HepG2 (cell line): Measurements from ENCODE around the gene TSPAN31. TPM values are rescaled to one million over a fixed set of nuclear protein-coding genes. Genes with fewer than 3 reads are reported as not detected.

Experiments used
- ARNT2 ChIP-seq: sonication (generic); formaldehyde crosslinking; IDR thresholded peaks from 2 replicates; pipeline ENCODE4 v1.8.0; 2022; ENCODE audit warnings: mild to moderate bottlenecking, low read depth, missing genetic modification reagents, moderate library complexity
- ARNTL ChIP-seq: sonication (generic); formaldehyde crosslinking; IDR thresholded peaks from 2 replicates; pipeline ENCODE4 v1.4.0; 2020; ENCODE audit warnings: mild to moderate bottlenecking, missing genetic modification reagents
- CBX2 ChIP-seq, 2 experiments: fragments of 200-600 bp in 1 of 2; sonication (generic); formaldehyde crosslinking in 1 of 2; IDR thresholded peaks; 2 replicates each; pipeline versions ENCODE4 v1.7.0 to v1.8.1; 2018 to 2022; ENCODE audit warnings: low read depth in 2 of 2, low read length in 1 of 2, mild to moderate bottlenecking in 1 of 2, missing genetic modification reagents in 1 of 2
- CEBPG ChIP-seq: IDR thresholded peaks from 2 replicates; pipeline ENCODE4 v1.6.1; 2016
- DNMT3B ChIP-seq: conservative IDR thresholded peaks from 2 replicates; pipeline ENCODE4 v1.6.1; 2016; ENCODE audit warnings: missing biosample characterization, control low read depth
- EEA1 ChIP-seq: sonication (generic); formaldehyde crosslinking; IDR thresholded peaks from 2 replicates; pipeline ENCODE4 v1.5.1; 2020; ENCODE audit warnings: mild to moderate bottlenecking, missing genetic modification reagents, borderline replicate concordance
- ELF3 ChIP-seq: IDR thresholded peaks from 2 replicates; pipeline ENCODE4 v1.6.1; 2016; ENCODE audit warnings: missing genetic modification reagents, missing compliant biosample characterization
- HNF4G ChIP-seq, 2 experiments: sonication (generic) in 1 of 2; formaldehyde crosslinking in 1 of 2; IDR thresholded peaks; 2 replicates each; pipeline versions ENCODE4 v1.4.0 to v1.6.1; 2011 to 2020; ENCODE audit warnings: borderline replicate concordance in 2 of 2, low read depth in 2 of 2, mild to moderate bottlenecking in 2 of 2, low read length in 1 of 2, missing genetic modification reagents in 1 of 2, moderate library complexity in 1 of 2
- MEIS1 ChIP-seq: sonication (generic); formaldehyde crosslinking; IDR thresholded peaks from 2 replicates; pipeline ENCODE4 v1.9.0; 2021; ENCODE audit warnings: mild to moderate bottlenecking, missing genetic modification reagents, moderate library complexity, borderline replicate concordance
- MYNN ChIP-seq: sonication (generic); formaldehyde crosslinking; IDR thresholded peaks from 2 replicates; pipeline ENCODE4 v1.4.0; 2020; ENCODE audit warnings: mild to moderate bottlenecking, low read depth, missing genetic modification reagents
- NFE2L1 ChIP-seq: sonication (generic); formaldehyde crosslinking; IDR thresholded peaks from 2 replicates; pipeline ENCODE4 v1.4.0; 2020; ENCODE audit warnings: missing genetic modification reagents, mild to moderate bottlenecking, borderline replicate concordance
- PHF5A ChIP-seq: IDR thresholded peaks from one replicate; pipeline ENCODE4 v1.6.1; 2018; ENCODE audit warnings: low read depth, missing genetic modification reagents; ENCODE audit not compliant: unreplicated experiment
- SMARCC2 ChIP-seq: fragments of 450-650 bp; IDR thresholded peaks from 2 replicates; pipeline ENCODE4 v1.6.1; 2017; ENCODE audit warnings: antibody characterized with exemption, mild to moderate bottlenecking
- ZNF138 ChIP-seq: sonication (generic); formaldehyde crosslinking; IDR thresholded peaks from 2 replicates; pipeline ENCODE4 v1.5.0; 2020; ENCODE audit warnings: mild to moderate bottlenecking, low read depth, missing genetic modification reagents
- ZNF205 ChIP-seq: IDR thresholded peaks from 2 replicates; pipeline ENCODE4 v1.6.1; 2018; ENCODE audit warnings: missing biosample characterization, missing genetic modification reagents
- ZNF570 ChIP-seq: sonication (generic); formaldehyde crosslinking; IDR thresholded peaks from 2 replicates; pipeline ENCODE4 v1.4.0; 2020; ENCODE audit warnings: mild to moderate bottlenecking, missing genetic modification reagents, borderline replicate concordance
- ZNF773 ChIP-seq: sonication (generic); formaldehyde crosslinking; IDR thresholded peaks from 2 replicates; pipeline ENCODE4 v1.4.0; 2020; ENCODE audit warnings: missing genetic modification reagents, borderline replicate concordance
- polyA plus RNA-seq, 8 experiments: library from polyadenylated mRNA; depleted of rRNA in 3 of 8; stranded (reverse) in 7 of 8; unstranded in 1 of 8; fragments of >200 nt; fragmentation: Illumina TruSeq in 4 of 8; extraction: Trizol in 4 of 8; gene quantifications; 2 replicates each; pipeline versions ENCODE4 v1.2.1 to v1.2.3, GENCODE V29; 2011 to 2016; ENCODE audit warnings: low read depth in 4 of 8, missing spikeins in 1 of 8, mixed read lengths in 1 of 8; ENCODE audit not compliant: insufficient read depth in 1 of 8
- total RNA-seq, 5 experiments: library from RNA; depleted of rRNA; stranded (reverse); fragments of >200 nt; fragmentation: Illumina TruSeq; extraction: Trizol; gene quantifications; 2 replicates each; pipeline ENCODE4 v1.2.3, GENCODE V29; 2016; ENCODE audit warnings: low read depth in 1 of 5
- TF ChIP-seq, protein P1 (sequence below): sonication (generic); formaldehyde crosslinking; IDR thresholded peaks from 2 replicates; pipeline ENCODE4 v1.8.1; 2023; ENCODE audit warnings: missing genetic modification reagents, mild to moderate bottlenecking, borderline replicate concordance
- TF ChIP-seq, protein P2 (sequence below): sonication (generic); formaldehyde crosslinking; IDR thresholded peaks from 2 replicates; pipeline ENCODE4 v1.5.0; 2020; ENCODE audit warnings: missing genetic modification reagents
- TF ChIP-seq, protein P3 (sequence below): sonication (generic); formaldehyde crosslinking; IDR thresholded peaks from 2 replicates; pipeline ENCODE4 v1.8.1; 2023; ENCODE audit warnings: mild to moderate bottlenecking, missing genetic modification reagents
- TF ChIP-seq, protein P4 (sequence below): IDR thresholded peaks from 2 replicates; pipeline ENCODE4 v1.6.1; 2016
- TF ChIP-seq, protein P5 (sequence below): sonication (generic); formaldehyde crosslinking; IDR thresholded peaks from 2 replicates; pipeline ENCODE4 v1.5.1; 2020; ENCODE audit warnings: missing genetic modification reagents, mild to moderate bottlenecking, borderline replicate concordance

TSPAN31 gene
- total and polyA plus RNA-seq, 2 of the 13 experiments (the other 11 are each of a cell fraction or from before 2014, with no cell fraction given): 10.4 to 24.6 TPM

DNA sequence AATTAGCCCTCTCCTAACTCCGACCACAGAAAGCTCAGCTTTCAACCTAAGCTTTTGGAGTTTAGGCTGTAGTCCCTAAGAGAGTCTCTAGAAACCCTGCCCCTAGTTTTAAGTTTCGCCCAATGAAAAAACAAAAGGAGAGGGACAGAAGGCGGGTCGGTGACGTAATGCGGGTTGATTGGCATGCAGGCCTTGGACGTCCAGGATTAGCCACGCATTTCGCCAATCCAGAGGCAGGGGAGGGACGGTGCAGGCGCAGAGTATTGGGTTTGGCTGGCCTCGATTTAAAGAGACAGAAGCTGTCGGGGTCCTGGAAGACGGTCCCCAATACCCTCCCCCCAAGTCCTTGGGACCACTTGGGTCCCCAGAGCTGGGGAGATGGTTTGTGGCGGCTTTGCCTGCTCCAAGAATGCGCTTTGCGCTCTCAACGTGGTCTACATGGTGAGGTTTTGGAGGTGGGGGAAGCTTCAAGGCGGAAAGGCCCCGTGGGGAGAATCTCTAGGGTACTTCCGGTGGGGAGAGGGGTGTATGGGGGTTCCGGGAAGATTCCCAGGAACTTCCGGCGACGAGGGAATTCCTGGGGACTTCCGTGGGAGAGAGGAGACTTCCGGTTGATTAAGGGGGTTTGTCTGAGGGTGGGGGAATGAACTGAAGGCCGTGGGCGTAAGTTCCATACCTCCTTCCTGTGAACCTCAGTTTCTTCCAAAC, at the start of gene TSPAN31 (continued):
- TF ChIP-seq, protein P1, sequence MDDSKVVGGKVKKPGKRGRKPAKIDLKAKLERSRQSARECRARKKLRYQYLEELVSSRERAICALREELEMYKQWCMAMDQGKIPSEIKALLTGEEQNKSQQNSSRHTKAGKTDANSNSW (CRISPR knock-in tag): no peak
- no peak for TF ChIP-seq ZNF205 (CRISPR knock-in tag)
- TF ChIP-seq, protein P2, sequence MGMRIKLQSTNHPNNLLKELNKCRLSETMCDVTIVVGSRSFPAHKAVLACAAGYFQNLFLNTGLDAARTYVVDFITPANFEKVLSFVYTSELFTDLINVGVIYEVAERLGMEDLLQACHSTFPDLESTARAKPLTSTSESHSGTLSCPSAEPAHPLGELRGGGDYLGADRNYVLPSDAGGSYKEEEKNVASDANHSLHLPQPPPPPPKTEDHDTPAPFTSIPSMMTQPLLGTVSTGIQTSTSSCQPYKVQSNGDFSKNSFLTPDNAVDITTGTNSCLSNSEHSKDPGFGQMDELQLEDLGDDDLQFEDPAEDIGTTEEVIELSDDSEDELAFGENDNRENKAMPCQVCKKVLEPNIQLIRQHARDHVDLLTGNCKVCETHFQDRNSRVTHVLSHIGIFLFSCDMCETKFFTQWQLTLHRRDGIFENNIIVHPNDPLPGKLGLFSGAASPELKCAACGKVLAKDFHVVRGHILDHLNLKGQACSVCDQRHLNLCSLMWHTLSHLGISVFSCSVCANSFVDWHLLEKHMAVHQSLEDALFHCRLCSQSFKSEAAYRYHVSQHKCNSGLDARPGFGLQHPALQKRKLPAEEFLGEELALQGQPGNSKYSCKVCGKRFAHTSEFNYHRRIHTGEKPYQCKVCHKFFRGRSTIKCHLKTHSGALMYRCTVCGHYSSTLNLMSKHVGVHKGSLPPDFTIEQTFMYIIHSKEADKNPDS (CRISPR knock-in tag): no peak
- TF ChIP-seq HNF4G (IDR thresholded peaks at IDR 0.05; ENCODE audit: borderline replicate concordance, low read depth, low read length): no peak
- no peak for TF ChIP-seq HNF4G (CRISPR knock-in tag; IDR thresholded peaks at IDR 0.05; ENCODE audit: borderline replicate concordance, low read depth)
- no peak for TF ChIP-seq NFE2L1 (CRISPR knock-in tag)
- TF ChIP-seq PHF5A (CRISPR knock-in tag): peak; percentile 8
- no peak for TF ChIP-seq CBX2 (IDR thresholded peaks at IDR 0.05; ENCODE audit: low read depth, low read length)
- TF ChIP-seq CBX2 (CRISPR knock-in tag; IDR thresholded peaks at IDR 0.05; ENCODE audit: low read depth): no peak
- TF ChIP-seq SMARCC2: no peak
- no peak for TF ChIP-seq ELF3 (CRISPR knock-in tag)
- no peak; the same call in 1 of the 2 replicates for TF ChIP-seq EEA1
- TF ChIP-seq ARNTL (CRISPR knock-in tag): no peak; the same call in 1 of the 2 replicates
- no peak for TF ChIP-seq DNMT3B (CRISPR knock-in tag)
- TF ChIP-seq, protein P3, sequence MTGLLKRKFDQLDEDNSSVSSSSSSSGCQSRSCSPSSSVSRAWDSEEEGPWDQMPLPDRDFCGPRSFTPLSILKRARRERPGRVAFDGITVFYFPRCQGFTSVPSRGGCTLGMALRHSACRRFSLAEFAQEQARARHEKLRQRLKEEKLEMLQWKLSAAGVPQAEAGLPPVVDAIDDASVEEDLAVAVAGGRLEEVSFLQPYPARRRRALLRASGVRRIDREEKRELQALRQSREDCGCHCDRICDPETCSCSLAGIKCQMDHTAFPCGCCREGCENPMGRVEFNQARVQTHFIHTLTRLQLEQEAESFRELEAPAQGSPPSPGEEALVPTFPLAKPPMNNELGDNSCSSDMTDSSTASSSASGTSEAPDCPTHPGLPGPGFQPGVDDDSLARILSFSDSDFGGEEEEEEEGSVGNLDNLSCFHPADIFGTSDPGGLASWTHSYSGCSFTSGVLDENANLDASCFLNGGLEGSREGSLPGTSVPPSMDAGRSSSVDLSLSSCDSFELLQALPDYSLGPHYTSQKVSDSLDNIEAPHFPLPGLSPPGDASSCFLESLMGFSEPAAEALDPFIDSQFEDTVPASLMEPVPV: no peak; the same call in 1 of the 2 replicates
- TF ChIP-seq, protein P4, sequence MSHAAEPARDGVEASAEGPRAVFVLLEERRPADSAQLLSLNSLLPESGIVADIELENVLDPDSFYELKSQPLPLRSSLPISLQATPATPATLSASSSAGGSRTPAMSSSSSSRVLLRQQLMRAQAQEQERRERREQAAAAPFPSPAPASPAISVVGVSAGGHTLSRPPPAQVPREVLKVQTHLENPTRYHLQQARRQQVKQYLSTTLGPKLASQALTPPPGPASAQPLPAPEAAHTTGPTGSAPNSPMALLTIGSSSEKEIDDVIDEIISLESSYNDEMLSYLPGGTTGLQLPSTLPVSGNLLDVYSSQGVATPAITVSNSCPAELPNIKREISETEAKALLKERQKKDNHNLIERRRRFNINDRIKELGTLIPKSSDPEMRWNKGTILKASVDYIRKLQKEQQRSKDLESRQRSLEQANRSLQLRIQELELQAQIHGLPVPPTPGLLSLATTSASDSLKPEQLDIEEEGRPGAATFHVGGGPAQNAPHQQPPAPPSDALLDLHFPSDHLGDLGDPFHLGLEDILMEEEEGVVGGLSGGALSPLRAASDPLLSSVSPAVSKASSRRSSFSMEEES (CRISPR knock-in tag): 0 out of 2 replicates have a peak, but pooled peaks have one; percentile 12
- TF ChIP-seq ZNF570 (CRISPR knock-in tag): no peak
- TF ChIP-seq MEIS1 (CRISPR knock-in tag): no peak
- no peak for TF ChIP-seq ARNT2 (CRISPR knock-in tag)
- no peak for TF ChIP-seq ZNF773
- TF ChIP-seq, protein P5, sequence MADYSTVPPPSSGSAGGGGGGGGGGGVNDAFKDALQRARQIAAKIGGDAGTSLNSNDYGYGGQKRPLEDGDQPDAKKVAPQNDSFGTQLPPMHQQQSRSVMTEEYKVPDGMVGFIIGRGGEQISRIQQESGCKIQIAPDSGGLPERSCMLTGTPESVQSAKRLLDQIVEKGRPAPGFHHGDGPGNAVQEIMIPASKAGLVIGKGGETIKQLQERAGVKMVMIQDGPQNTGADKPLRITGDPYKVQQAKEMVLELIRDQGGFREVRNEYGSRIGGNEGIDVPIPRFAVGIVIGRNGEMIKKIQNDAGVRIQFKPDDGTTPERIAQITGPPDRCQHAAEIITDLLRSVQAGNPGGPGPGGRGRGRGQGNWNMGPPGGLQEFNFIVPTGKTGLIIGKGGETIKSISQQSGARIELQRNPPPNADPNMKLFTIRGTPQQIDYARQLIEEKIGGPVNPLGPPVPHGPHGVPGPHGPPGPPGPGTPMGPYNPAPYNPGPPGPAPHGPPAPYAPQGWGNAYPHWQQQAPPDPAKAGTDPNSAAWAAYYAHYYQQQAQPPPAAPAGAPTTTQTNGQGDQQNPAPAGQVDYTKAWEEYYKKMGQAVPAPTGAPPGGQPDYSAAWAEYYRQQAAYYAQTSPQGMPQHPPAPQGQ: no peak
- TF ChIP-seq MYNN (CRISPR knock-in tag): no peak
- no peak for TF ChIP-seq ZNF138
- TF ChIP-seq CEBPG (CRISPR knock-in tag): peak; percentile 65
